Measurements from ENCODE around the gene NSG2.

DNA sequence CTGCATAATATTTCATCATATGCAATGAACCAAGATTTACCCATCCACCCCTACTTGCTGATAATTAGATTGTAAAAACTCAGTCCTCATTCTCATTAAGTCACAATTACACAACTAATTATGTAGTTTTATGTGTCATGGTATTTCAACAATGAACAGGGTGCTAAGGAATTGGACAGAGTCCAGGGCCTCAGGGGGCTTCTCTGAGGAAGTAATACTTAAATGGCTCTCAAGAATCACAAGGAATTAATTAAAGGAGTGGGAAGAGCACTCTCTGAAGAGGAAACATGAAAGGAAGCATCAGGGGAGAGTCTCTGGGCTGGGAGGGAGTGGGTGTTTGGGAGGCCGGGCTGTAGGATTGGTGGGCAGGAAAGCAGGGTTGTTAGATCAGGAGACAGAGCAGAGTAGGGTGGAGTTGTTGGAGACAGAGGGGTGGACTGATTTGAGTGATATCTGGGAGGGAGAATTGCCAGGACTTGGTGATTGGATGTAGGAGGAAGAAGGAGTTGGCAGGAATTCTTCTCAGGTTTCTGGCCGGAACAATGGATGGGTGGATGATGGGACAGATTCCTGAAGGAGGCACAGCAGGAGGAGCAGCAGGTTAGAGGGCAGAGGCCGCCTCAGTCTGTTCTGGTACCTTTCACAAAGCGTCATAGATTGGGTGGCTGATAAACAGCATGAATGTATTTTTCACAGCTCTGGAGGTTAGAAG lies 23.0 kb upstream of the NSG2 start:
- TF ChIP-seq, protein P1, sequence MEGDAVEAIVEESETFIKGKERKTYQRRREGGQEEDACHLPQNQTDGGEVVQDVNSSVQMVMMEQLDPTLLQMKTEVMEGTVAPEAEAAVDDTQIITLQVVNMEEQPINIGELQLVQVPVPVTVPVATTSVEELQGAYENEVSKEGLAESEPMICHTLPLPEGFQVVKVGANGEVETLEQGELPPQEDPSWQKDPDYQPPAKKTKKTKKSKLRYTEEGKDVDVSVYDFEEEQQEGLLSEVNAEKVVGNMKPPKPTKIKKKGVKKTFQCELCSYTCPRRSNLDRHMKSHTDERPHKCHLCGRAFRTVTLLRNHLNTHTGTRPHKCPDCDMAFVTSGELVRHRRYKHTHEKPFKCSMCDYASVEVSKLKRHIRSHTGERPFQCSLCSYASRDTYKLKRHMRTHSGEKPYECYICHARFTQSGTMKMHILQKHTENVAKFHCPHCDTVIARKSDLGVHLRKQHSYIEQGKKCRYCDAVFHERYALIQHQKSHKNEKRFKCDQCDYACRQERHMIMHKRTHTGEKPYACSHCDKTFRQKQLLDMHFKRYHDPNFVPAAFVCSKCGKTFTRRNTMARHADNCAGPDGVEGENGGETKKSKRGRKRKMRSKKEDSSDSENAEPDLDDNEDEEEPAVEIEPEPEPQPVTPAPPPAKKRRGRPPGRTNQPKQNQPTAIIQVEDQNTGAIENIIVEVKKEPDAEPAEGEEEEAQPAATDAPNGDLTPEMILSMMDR (IDR thresholded peaks at IDR 0.05; ENCODE audit: poor library complexity) = no peak
- TF ChIP-seq EZH2 (IDR thresholded peaks at IDR 0.05; ENCODE audit: borderline replicate concordance) = no peak

Measured in hepatocyte (in vitro differentiated cells).